T-helper 1 cell treated with Interleukin-12 subunit alpha and Interleukin-12 subunit beta and Interleukin-4 antibody, amounts not matched to agents 30 ng/mL and 1 ng/mL, for 36 hours (primary cell): ENCODE measurements around the gene HDAC7. TPM values are rescaled to one million over a fixed set of nuclear protein-coding genes. Genes with fewer than 3 reads are reported as not detected.

Source experiments
- intact Hi-C: fragments of 100-400 bp; cut with micrococcal nuclease; formaldehyde crosslinking; loops from one replicate; pipeline ENCODE4 v1.15.1; 2024
- total RNA-seq: library from RNA; stranded (reverse); gene quantifications from 2 replicates; pipeline ENCODE4 v1.2.3, GENCODE V29; 2022

Gene HDAC7
- total RNA-seq, 1 donor from 2014 or later = 214 TPM

DNA sequence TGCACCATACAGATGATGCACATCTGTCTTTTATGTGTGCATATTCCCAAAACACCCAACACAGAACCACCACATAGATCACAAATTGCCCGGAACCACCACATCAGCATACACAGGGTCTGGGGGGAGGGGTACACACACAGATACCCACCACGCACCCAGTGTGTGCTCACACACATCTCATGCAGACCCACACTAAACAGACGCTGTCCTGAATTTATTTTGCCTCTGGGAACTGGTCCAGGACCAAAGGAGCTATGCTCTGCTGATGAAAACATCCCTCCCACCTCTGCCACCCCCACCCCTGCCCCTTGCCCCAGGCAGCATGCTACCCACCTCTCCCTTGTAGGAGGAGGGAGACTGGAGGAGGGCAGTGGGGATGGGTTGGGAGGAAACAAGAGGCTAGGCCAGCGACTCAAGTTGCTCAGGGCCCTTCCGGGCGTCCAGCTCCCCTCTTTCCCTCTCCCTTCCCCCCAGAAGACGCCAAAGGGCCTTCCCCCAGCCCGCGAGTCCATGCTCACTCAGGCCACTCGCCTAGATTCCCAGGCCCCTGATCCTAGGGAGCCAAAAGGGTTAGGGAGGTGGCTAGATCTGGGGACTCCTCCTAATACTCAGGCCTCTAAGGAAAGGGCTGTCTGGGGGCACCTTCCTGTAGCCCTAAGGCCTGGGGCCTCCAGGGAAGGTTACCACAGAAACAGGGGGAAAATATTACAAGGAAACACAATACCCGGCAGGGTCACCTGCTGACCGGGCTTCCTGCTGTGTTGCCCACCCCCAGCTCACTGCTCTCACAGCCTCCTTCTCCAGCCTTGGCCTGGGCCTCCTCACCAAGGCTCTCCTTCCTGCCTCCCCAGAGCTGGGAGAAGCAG lies 3.1 kb downstream of the HDAC7 start:
- intact Hi-C loops = loop anchor here (5.0 to 10.0 kb wide), 2 partner anchors 898 to 1824 kb away; partner anchors contain the start of genes CCNT1 and SCAF11

DNA sequence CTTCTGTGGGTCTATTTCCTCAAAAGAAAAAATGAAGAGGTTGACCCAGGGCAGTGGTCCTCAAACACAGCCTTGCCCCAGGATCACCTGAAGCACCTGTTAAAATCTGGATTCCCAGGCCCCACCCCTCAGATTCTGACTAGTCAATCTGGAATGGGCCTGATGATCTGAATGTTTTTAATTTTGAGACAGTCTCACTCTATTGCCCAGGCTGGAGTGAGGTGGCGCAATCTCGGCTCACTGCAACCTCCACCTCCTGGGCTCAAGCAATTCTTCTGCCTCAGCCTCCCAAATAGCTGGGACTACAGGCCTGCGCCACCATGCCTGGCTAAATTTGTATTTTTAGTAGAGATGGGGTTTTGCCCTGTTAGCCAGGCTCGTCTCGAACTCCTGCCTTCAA lies 4.3 kb downstream of the HDAC7 start:
- intact Hi-C loops = loop anchor here (5.0 to 10.0 kb wide), 2 partner anchors 899 to 1823 kb away; partner anchors contain the start of genes CCNT1 and SCAF11

DNA sequence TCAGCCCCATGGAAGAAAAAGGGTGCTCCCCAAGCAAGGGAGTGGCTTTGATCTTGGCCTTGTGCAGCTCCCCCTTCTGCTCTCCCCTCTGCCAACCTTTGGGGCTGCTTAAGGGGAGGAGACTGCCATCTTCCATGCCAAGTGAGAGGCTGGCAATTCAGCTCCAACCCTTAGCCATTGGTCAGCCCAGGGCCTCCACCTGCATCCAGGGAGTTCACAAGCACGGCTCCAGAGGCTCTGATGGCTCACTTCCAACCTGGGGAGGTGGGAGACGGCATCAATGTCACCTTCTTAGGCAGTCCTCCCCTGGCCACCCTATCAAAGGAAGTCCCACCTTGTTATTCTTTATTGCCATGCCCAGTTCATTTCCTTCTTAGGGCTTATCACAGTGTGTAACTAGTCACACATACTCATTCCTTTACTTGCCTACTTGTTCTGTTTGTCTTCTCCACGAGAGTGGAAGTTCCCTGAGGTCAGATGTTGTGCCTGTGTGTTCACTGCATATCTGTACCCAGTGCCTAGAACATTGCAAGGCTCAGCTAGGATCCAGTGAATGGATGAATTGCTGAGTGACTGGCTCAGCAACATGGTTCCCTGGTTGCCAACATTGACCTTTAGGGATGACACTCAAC lies 5.0 kb downstream of the HDAC7 start:
- intact Hi-C loops = loop anchor here (5.0 to 10.0 kb wide), 4 partner anchors 452 to 1822 kb away; partner anchors contain the start of genes CCNT1 and SCAF11

DNA sequence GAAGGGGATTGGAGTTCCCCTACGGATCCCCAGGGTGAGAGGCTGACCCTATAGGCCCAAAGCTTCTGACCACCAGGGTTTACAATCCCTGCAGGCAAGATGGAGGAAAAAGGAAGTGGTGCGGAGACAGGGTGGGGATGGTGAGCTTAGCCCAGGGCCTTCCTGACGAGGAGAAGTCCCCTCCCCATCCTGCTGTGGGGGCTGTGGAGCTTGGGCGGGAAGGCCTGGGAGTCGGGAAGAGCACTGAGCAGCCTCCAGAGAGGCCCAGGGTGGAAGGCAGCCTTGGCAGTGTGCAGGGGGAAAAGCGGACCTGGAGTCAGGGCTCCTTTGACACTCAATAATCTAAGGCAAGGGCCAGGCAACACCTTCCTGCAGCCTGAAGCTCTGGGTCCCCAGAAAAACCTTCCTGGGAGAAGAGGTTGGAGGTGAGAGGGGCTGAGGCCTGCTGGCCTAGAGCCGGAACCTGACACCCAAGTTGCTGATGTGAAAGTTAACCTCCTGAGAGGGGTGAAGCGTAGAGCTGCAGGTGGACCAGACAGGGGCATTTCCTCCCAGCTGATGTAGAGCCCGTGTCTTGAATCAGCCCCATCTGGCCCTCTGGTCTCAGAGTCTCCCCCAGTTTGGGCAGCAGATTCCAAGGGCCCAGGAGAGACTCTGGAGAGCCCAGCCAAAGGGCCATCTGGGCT lies 6.0 kb downstream of the HDAC7 start:
- intact Hi-C loops = loop anchor here (1.0 to 10.0 kb wide), 8 partner anchors 19 to 1596 kb away; partner anchors contain the start of genes ASB8, CCNT1 and VDR

DNA sequence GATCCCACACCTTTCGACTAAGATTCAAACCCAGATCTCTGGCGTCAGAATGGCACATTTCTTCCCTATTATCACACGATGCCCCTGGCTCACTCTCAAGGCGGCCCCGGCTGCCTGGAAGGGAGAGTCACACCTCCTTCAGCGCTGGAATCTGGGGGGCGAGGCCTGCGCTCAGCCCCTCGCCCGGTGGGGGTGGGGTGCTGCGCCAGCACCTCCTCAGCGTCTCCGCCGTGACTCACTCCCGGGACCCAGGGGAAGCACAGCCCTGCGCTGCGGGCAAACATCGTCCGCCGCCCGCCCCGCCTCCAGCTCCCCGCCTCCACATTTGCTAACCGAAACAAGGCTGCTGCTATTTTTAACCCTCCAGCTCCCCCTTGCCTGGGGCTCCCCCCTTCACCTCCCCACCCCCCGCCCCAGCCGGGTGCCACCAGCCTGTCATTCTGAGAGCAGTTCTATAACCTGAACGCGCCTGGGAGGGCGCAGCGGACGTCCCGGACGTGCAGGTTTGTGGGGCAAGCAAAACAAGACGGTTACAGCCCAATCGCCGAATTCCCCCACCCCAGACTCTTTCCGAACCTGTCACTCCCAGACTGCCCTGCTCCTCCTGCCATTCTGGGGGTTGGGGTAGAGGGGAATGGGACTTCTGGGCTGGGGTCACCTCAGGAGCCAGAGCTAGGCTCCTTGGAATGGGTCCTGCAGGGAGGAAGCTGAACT lies 6.7 kb downstream of the HDAC7 start:
- intact Hi-C loops = loop anchor here (1.0 to 10.0 kb wide), 8 partner anchors 20 to 1596 kb away; partner anchors contain the start of genes ASB8, CCNT1 and VDR

DNA sequence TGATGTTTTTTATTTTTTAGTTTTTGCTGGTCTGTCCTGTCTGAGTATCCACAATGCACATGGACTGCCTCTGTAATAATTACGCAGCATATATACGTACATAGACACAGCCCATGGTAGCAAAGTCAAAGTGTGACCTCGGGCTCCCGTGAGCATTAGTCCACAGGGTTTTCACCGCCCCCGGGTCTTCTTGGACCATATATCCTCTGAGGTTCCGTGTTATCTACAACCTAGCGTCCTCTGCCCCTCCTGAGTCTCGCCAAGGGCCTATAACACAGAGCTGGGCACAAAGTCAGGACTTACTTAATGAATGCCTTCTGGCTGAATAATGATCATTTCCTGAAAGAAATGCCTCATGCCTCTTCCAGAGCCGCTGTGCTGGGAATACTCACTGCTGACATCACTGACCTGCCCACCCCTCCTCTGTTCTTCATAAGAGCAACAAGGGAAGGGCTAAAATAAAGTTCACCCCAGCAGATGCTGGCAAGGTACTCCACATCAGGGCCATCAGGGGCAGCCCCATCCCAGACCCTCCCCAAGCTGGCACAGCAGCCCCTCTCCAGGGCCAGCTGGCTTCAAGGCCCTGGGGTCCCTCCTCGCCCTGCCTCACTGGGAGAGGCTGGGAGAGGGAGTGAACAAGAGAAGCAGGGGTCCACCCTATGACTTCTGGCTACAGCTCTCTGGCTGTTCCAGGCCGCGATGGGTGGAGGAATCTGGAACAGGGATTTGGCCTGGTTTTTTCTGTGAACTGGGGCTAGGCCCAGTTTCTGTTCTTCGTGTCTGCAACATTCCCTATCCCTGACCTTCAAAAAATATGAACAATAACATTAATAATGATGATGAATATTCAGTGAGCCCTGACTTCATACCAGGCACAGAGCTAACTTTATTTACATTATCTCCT lies 7.9 kb downstream of the HDAC7 start:
- intact Hi-C loops = loop anchor here (2.0 to 10.0 kb wide), 6 partner anchors 21 to 1595 kb away; partner anchors contain the start of genes CCNT1 and VDR

DNA sequence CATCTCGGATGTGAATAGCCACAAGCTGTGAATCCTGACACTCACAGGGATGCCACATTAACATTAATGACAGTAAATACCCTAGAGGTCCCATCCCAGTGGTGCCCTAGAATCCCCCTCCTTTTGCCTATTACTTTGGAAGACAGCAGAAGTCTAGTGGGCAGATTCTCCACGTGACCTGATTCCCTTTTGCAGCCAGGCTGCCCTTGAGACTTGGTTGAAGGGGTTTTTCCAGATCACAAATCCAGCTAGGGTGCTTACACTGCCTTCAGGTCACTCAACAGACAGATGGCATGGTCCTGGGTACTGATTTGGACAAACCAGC lies 8.7 kb downstream of the HDAC7 start:
- intact Hi-C loops = loop anchor here (5.0 to 10.0 kb wide), 3 partner anchors 449 to 1594 kb away; partner anchors contain the start of gene CCNT1

DNA sequence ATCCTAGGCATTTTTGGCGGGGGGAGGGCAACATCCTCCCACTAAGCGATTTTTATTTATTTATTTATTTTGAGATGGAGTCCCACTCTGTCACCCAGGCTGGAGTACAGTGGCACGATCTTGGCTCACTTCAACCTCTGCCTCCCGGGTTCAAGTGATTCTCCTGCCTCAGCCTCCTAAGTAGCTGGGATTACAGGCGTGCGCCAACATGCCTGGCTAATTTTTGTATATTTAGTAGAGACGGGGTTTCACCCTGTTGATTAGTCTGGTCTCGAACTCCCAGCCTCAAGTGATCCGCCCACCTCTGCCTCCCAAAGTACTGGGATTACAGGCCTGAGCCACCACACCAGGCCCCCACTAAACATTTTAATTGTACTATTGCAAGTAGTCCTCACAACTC lies 10.2 kb downstream of the HDAC7 start:
- intact Hi-C loops = loop anchor here (1.0 to 2.0 kb wide), 3 partner anchors 37 to 597 kb away; partner anchors contain the start of gene SLC48A1

DNA sequence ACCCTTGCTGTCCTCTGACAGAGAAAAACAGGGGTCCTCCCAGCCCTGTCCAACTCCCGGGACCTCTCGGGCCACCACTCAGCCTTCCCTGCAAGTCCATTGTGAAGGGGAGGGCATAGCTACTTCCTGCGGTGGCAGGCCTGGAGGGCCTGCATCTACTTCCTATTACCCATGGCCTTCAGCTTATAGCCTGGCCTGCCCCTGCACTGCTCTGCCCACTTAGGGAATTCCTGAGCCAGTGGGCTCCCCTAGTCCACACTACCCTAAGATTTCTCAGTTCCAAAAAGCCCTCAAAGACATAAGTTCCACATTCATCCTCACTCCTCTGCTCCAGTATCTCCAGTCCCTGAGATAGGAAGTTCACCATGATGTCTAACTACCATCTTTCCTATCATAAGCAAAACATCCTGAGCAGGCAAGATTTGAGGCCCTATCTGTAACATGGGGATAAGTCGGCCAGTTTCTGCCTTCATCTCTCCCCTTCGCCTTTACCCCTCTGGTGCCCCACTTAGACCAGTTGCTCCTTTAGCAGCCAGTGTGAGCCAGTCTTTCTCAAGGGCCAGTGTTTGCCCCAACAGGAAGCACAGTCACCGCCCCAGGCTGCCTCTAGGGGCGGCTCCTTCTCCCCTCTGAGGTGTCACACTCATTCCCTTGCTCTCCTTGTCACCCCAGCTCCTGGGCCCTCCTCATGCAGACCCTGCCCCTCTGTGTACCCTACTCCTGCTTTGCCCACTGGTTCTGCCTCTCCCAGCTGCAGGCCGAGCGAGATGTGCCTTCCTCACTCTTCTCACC lies 10.9 kb downstream of the HDAC7 start:
- intact Hi-C loops = loop anchor here (1.0 to 2.0 kb wide), 7 partner anchors 10 to 596 kb away; partner anchors contain the start of genes RPAP3 and SLC48A1

DNA sequence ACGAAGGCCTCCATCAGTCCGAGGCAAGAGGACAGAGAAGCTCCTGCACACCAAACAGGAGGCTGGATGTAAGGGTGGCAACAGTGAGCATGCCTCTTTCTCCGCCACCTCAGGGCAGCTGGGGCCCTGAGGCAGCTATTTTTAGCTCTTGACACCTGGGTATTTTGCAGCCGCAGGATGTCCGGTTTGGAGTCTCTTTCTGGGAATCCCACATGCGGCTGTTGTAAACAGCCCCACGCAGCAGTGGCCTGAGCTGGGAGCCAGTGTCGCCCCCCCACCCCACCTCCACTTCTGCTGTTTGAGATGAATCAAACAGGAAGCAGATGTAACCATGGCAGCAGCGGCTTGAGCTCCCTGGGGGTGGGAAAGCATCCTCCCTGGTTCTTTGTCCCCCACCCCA lies 11.7 kb downstream of the HDAC7 start:
- intact Hi-C loops = loop anchor here (1.0 to 2.0 kb wide), 6 partner anchors 10 to 595 kb away; partner anchors contain the start of genes RPAP3 and SLC48A1

DNA sequence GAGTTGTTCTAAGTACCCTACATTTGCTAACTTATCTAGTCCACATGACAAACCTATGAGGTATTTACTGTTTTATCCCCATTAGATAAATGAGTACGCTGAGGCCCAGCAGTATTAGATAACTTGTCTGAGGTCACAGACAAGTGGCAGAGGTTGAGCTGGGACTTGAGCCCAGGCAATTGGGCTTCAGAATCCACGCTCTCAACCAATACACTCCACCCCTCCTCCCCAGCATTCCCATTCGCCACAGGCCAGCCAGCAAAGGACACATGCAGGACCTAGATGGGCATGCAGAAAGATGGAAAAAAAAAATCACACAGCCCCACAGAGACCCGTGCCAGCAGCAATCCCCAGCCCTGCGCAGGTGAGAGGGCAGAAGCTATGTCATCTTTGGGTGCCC lies 12.4 kb downstream of the HDAC7 start:
- intact Hi-C loops = no loop called here

DNA sequence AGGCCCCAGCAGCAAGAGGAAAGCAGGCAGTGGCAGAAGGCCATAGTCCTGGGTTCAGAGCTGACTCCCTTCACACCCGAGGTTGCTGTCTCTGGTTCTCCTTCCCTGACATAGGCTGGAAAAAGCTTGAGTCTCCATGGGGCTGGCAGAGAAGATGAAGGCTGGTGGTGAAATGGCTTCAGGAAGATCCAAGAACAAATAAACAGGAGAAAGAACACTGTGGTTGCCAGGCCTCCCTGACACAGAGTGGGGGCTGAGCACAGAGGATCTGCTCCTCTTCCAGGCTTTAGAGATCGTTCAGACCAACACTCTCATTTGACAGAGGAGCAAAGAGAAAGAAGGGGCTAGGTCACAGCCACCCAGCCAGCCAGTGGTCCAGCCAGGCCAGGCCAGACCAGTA lies 14.3 kb downstream of the HDAC7 start:
- intact Hi-C loops = loop anchor here (2.0 kb wide), 1 partner anchor 63 kb away; no protein-coding TSS in a partner anchor

DNA sequence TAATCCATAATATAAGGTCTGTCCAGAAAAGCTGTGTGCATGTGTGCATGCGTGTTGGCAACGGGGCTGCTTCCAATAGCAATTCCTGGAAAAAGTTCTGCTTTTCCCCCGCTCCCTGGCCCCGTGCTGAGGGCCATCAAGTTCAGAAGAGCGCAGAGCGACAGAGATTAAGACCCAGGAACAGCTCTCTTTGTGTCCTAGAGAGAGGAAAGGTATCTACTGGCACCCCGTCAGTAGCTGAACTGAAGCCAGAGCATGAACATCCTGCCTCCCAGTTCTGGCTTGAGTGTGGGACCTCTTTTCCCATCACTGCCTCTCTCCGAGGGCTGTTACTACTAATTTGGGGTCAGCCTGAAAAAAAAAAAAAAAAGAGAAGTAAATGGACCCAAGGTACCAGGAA lies 15.5 kb downstream of the HDAC7 start:
- intact Hi-C loops = loop anchor here (2.0 kb wide), 1 partner anchor 61 kb away; no protein-coding TSS in a partner anchor

DNA sequence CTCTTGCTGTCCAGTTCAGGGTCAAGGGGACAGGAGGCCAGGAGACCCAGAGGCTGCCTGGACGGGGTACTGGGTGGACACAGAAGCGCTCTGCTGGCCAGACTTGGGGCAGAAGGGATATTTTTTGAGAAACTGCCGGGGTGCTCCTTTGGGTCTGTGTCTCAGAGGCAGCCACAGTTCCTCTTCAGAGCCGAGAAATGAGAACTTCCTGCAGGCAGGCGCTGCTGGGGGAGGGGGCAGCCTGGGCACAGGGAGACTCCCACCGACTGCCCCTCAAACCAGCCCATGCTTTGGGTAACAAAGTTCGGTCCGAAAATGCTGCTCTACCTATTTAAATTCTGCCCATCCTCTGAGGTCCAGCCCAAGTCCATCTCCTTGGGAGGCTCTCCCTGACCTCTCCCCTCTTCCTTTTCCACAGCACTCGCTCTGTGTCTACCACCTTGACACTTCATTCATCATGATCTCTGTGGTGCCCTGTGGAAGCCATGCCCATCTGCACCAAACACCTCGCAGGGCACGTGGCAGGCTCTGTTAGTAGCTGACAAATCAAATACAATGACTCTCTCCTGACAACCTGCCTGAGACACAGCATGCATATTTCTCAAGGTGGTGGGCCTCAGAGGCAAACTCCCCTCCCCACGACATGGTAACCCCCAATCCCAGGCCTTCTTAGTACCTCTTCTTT lies 16.4 kb downstream of the HDAC7 start:
- intact Hi-C loops = loop anchor here (2.0 kb wide), 1 partner anchor 15 kb away; the partner anchor contains the start of gene HDAC7

DNA sequence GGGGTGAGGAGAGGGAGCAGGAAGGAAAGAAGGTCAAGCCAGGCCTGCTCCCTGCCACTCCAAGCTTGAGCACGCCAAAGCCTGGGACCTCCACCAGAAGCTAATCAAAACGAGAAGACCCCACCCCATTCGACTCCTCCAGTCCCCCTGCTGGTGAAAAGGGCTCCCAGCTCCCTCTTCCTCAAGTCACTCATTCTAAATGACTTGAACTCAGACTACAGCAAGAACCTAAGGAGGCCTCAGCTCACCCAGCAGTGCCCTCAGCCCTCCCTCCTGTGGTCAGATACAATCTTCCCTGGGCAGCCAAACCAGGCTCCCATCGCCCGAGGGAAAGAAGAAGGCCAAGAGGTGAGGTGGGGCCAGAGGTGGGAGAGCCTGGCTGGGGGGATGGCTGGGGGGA lies 17.4 kb downstream of the HDAC7 start:
- intact Hi-C loops = loop anchor here (1.0 to 2.0 kb wide), 3 partner anchors 16 to 35 kb away; partner anchors contain the start of gene HDAC7

DNA sequence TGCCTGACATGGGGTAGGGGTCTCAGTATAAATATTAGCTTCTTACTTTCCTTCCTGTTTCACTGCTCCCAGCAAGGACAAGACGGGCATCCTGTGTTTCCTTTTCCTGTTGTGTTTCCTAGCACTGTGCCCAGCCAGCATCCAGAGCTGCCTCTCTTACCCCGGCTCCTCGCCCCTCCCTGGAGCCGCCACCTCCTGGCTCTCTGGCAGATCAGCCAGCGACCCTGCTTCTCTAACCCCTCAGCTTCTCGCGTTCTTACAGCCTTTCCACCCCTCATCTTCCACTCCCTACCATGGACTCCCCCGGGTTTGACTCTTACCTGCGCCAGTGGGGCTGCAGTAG lies 17.8 kb downstream of the HDAC7 start:
- intact Hi-C loops = loop anchor here (1.0 to 2.0 kb wide), 3 partner anchors 17 to 35 kb away; partner anchors contain the start of gene HDAC7

DNA sequence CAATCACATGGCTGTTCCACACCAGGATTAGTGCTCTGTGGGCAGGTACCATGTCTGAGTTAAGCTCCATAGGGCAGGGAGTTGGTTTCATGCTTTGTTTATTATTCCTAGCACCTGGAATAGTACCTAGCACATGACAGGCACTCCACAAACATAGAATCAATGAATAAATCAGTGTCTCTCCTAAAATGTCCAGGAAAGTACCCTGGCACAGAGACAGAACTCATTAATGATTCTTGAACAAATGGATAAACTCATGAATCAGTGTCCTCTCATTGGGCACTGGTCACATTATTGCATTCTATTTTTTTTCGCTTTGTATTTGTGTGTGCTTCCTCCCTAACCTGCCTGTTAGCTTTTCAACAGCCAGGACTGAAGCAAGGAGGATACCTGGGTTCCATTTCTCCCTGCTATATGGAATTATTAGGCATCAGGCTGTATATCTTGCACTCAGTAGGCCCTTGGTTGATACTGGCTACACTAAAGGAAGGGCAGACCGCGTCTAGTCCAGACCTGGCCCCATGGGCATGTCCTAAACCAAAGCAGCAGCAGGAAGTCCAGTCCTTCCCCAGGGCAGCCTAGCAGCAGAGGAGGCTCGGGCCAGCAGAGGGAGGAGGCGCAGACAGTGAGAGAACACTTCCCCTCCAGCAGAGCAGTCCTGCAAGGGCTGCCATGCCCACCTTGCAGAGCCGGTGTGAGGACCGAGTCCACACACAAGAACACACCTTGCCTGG lies 18.4 kb downstream of the HDAC7 start:
- intact Hi-C loops = no loop called here
